Measurements from ENCODE around the gene RALGDS.
A peak's percentile ranks its signal among the peaks of the same experiment; 100 is the strongest.

- TF ChIP-seq CTCF (IDR thresholded peaks at IDR 0.05) (peak; percentile 57 to 75 (median 66)), POLR2A (IDR thresholded peaks at IDR 0.05) (no peak)
Measured at GRCh38 chr9:133160742-133161546, 39.9 kb upstream of the RALGDS start.

Data from right lobe of liver (tissue), 4 donors.